Activated CD4-positive, CD25-positive, alpha-beta regulatory T cell (primary cell): ENCODE results near the gene DOCK2.
"Not testable (repeated sequence)": the region's sequence is repeated elsewhere in the genome, so short reads cannot be mapped to it uniquely, and the experiment has no call there.

Experiments used
- DNase-seq, 4 experiments: peaks; one replicate each; lab custom pipeline; 2025; lab: John Stamatoyannopoulos, UW

DOCK2 gene

GRCh38 chr5:169943026-169943425 lies 306.0 kb downstream of the DOCK2 start:
- no peak for DNase-seq

GRCh38 chr5:169944115-169944514 lies 307.0 kb downstream of the DOCK2 start:
- no peak for DNase-seq

GRCh38 chr5:169944922-169945680 lies 308.0 kb downstream of the DOCK2 start:
- DNase-seq: no peak

GRCh38 chr5:169945831-169946261 lies 308.8 kb downstream of the DOCK2 start:
- DNase-seq: no peak

- no peak for DNase-seq
These were observed 309.7 kb downstream of the DOCK2 start for GRCh38 chr5:169946743-169947295.

GRCh38 chr5:169950333-169950732 lies 313.3 kb downstream of the DOCK2 start:
- no peak for DNase-seq

GRCh38 chr5:169953196-169953595 lies 316.1 kb downstream of the DOCK2 start:
- not testable (repeated sequence) for DNase-seq

GRCh38 chr5:169954786-169955185 lies 317.7 kb downstream of the DOCK2 start:
- no peak for DNase-seq

- no peak for DNase-seq
These were observed 319.1 kb downstream of the DOCK2 start for GRCh38 chr5:169956126-169956525.

GRCh38 chr5:169956756-169957155 lies 319.7 kb downstream of the DOCK2 start:
- no peak for DNase-seq

- DNase-seq: no peak
These were observed 321.2 kb downstream of the DOCK2 start for GRCh38 chr5:169958278-169958677.

- no peak for DNase-seq
These were observed 323.6 kb downstream of the DOCK2 start for GRCh38 chr5:169960659-169961058.

GRCh38 chr5:169964246-169964645 lies 327.2 kb downstream of the DOCK2 start:
- DNase-seq: no peak

- no peak for DNase-seq
These were observed 333.3 kb downstream of the DOCK2 start for GRCh38 chr5:169970339-169970738.

- DNase-seq: no peak
These were observed 334.1 kb downstream of the DOCK2 start for GRCh38 chr5:169970911-169971765.

GRCh38 chr5:169971780-169972179 lies 334.7 kb downstream of the DOCK2 start:
- no peak for DNase-seq

GRCh38 chr5:169973056-169973455 lies 336.0 kb downstream of the DOCK2 start:
- DNase-seq: no peak

GRCh38 chr5:169974121-169974770 lies 337.2 kb downstream of the DOCK2 start:
- no peak for DNase-seq

GRCh38 chr5:169978714-169979113 lies 341.6 kb downstream of the DOCK2 start:
- no peak for DNase-seq

- DNase-seq: no peak
These were observed 342.8 kb downstream of the DOCK2 start for GRCh38 chr5:169979871-169980270.

GRCh38 chr5:169980418-169981053 lies 343.5 kb downstream of the DOCK2 start, which contains the start of gene INSYN2B:
TSS of gene INSYN2B (minus strand) at chr5:169980495. CDS start at chr5:169883898, 96,597 bp downstream.
- DNase-seq: no peak

GRCh38 chr5:169988206-169988605 lies 351.1 kb downstream of the DOCK2 start:
- no peak for DNase-seq
